Dedifferentiated amniotic fluid mesenchymal stem cell (primary cell): Measurements from ENCODE around the gene C1R.

ENCODE experiments used
- DNase-seq: peaks from one replicate; pipeline ENCODE4 v3.0.0-alpha.2; 2016; ENCODE audit errors: extremely low spot score

Gene C1R

GRCh38 chr12:7092229-7092985 is at the start of gene C1R:
TSS of gene C1R (minus strand) at chr12:7092445. CDS start at chr12:7092388, 57 bp downstream.
- peak; percentile 87 for DNase-seq

DNA sequence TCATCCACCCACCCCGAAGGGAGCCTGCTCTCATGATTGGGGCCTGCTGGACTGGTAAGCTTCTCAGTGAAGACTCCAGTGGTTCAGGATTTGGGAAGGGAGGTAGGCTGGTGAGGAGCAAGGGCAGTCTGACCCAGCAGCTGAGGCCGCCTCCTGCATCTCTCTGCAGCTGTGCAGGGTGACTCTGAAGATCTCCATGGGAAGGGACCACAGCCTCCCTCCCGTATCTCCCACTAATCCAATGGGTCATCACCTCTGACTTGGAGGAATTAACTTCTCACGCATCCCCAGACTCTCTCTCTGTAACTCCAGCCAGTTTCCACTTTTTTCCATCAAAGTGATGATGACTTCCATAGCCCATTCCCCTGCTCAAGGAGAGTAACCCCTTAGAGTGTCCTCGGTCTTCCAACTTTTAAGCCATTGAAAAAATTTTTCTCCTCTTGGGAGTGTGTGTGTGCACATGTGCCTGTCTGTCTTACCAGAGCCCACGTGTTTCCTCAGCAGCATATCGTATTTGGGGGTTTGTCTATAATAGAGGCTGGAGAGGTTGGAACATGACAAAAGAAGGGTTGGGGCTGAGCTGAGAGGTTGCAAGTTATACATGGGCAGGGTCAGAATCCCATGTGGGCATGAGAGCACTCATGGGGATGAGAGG is 49.2 kb upstream of the C1R start:
- no peak for DNase-seq

- DNase-seq = no peak
Measured at GRCh38 chr12:7139200-7139599, 47.0 kb upstream of the C1R start.

GRCh38 chr12:7137908-7138307 is 45.7 kb upstream of the C1R start:
- DNase-seq = no peak

DNA sequence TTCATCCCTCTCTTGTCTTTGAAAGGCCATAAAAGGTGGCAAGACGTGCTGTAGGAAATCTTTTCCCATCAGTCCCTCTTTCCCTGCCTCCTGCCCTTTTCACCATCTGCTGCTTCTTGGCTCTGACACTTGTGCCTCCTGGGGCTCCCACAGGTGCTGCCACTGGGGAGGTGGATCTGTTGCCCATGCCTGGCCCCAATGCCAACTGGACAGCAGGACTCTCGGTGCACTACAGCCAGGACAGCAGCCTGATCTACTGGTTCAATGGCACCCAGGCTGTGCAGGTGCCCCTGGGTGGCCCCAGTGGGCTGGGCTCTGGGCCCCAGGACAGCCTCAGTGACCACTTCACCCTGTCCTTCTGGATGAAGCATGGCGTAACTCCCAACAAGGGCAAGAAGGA is 44.4 kb upstream of the C1R start:
- no peak for DNase-seq

- no peak for DNase-seq
Measured at GRCh38 chr12:7136071-7136470, 43.8 kb upstream of the C1R start.

- no peak for DNase-seq
Measured at GRCh38 chr12:7134396-7135166, 42.3 kb upstream of the C1R start.

- no peak for DNase-seq
Measured at GRCh38 chr12:7131502-7131866, 39.2 kb upstream of the C1R start.

DNA sequence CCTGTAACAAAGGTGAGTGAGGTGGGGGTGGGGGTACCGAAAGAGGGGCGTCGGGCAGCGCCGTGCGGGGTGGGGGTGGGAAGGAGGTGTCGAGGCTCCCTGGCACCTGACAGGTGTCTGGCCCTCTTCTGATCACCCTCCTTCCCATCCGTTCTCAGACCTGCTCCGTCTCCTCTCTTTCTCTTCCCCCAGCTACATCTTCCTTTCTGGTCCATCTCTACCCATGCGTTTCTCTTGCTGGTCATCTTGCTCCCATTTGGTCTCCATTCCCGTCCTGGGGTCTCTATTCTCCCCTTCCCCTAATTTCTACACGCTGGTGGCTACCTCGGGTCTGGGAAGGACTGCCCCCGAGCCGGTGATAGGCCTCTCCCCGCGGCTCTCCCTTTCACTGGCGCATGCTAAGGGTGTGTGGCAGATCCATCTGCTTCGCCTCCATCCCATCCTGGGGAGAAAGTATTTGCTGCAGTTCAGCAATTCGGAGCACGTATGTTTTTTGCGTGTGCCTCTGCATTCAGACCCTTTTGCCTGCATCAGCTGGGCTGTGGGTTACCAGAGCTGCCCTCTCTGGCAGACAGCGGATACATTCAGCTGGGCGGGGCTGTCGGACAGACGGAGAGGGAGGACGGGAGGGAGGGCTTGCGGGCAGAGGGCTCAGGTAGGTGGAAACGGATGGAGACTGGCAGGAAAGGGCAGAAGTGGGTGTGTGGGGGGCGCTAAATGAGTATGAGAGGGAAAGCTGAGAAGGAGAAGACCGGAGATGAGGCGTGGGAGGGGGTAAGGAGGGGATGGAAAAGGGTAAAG is 38.7 kb upstream of the C1R start:
- peak; percentile 21 for DNase-seq

DNA sequence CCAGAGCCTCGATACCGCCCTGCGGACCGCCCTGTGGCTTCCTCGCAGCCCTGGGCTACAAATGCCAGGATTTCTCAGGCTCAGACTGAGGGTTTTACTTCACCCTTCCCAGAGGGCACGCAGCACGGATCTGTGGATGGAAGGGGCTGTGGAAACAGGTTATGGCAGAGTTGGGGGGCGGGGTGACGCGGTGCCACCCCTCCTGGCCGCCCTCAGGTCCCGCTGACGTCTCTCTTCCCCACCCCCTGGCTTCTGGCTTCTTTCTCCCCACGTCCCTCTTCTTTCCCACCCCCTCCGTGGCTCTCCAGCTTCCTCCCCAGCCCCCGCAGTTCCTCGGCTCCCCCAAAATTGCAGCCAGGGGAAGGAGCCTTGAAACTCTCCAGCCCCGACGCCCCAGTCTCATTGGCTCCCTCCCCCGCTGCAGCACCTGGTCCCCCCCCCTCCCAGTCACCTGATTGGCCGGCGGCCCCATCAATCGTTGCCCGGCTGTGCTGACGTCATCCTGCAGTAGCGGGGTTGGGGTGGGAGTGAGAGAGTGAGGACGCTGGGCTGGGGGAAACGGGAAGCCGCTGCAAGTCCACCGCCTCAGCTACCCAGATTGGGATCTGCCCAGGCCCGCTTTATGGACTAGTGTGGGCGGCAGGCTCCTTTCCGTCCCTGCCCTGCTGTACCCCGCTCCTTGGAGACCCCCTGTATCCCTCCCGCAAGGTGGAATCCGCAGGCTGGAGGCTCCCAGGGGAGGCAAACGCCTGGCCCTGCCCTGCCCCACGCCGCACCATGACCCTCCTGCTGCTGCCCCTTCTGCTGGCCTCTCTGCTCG is 37.8 kb upstream of the C1R start, which contains the start of gene CLSTN3:
TSS of gene CLSTN3 (plus strand) at position 500 of the 820 bp plus-strand sequence. CDS start at position 778, 278 bp downstream.
- DNase-seq = peak; percentile 44

GRCh38 chr12:7129287-7129871 is 37.1 kb upstream of the C1R start:
- DNase-seq = no peak

GRCh38 chr12:7128681-7129286 is 36.5 kb upstream of the C1R start, which contains the start of gene RBP5:
TSS of gene RBP5 (minus strand) at chr12:7128889. CDS start at chr12:7128775, 114 bp downstream.
- DNase-seq = no peak

GRCh38 chr12:7127916-7128626 is 35.8 kb upstream of the C1R start:
- no peak for DNase-seq

- no peak for DNase-seq
Measured at GRCh38 chr12:7125632-7126227, 33.5 kb upstream of the C1R start.

GRCh38 chr12:7123806-7124522 is 31.7 kb upstream of the C1R start:
- no peak for DNase-seq

DNA sequence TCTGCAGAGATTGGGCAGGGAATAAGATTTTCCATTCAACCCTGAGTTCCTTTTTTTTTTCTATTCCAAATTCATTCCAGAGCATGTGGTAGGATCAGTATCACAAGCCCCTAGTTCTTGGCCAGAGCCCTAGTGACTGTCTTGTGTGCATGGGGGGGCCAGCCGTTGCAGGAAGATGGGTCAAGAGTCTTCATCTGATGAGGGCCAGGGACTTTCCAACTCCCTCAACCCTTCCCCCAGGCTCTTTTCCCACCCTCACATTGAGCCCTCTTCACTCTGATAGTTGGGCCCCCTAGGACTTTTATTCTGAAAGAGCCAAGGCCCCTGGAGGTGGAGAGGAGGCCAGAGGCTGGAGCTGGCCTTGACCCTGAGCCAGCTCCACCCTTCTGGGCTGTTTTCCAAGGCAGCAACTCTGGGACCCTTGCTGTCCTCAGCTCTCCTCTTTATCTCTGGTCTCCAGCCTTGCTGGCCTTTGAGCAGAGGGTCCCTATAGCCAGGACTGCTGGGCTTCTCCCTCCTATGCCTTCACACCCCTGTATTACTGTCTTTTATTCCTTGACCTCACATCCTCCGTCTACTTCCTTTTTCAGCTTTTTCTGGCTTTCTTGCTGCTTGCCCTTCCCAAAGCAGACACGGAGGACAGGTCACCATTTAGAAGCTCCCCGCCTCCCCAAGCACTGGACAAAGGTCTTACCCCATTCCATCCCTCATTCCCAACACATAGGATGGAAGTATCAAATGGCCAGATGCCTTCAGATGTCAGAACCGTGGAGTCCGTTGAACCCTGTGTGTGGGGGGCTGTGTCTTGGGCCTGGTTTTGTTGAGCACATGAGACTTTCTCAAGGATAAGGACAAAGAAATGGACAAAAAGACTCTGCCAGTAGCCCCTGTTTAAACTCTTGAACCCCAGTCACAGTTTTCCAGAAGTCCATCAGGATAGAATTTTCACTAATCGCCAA is 30.8 kb upstream of the C1R start:
- no peak for DNase-seq

DNA sequence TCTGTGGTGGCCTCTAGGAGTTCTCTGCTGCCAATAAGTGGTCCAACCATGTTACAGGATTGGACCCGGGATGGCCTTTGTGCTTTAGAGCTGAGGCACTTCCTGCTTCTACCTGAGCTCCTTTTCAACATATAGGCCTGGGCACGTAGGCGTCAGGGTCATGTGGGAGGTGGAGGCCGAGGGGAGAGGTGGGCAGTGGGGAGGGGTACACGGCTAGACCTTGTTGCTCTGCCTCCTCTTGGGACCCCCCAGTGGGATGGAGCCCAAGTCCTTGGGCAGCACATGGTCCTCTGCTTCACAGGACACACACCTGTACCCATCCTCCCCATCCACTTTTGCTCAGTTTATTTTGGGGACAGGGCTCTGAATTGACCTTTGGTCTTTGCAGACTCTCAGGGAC is 29.1 kb upstream of the C1R start:
- DNase-seq = no peak
